Fibroblast of lung (primary cell): ENCODE results near the gene NHS.

Experiments used
- EZH2 ChIP-seq: IDR thresholded peaks from 2 replicates; pipeline ENCODE4 v1.5.1; 2012; ENCODE audit warnings: low read length, control low read depth, mild to moderate bottlenecking; ENCODE audit errors: missing control alignments
- TF ChIP-seq, protein P1 (sequence below), 2 donors: IDR thresholded peaks in 1 of 2; conservative IDR thresholded peaks in 1 of 2; 1 replicate in 1 of 2; 2 replicates in 1 of 2; pipeline ENCODE4 v1.5.1; 2011 to 2012; ENCODE audit warnings: low read length in 2 of 2, control low read depth in 1 of 2, inconsistent platforms in 1 of 2, low read depth in 1 of 2, mild to moderate bottlenecking in 1 of 2

DNA sequence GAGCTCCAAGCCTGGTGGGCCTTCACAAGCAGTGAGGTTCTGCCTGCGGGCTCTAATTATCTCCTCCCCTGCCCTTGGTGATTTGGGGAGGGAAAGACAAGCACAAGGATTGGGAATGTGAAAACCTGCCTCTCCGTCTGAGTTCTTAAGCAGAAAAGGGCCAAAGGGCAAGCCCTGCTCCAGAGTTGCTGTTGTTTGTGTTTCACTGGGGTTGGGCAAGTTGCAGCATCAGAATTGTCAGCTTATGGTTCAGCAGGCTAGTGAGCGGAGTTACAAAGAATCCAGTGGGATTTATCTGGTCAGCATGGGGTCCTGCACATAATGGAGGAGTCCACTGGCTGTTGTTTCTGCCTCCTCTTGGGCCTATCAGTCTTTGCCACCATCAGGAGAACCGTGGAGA lies 60.5 kb downstream of the NHS start:
- TF ChIP-seq, protein P1, sequence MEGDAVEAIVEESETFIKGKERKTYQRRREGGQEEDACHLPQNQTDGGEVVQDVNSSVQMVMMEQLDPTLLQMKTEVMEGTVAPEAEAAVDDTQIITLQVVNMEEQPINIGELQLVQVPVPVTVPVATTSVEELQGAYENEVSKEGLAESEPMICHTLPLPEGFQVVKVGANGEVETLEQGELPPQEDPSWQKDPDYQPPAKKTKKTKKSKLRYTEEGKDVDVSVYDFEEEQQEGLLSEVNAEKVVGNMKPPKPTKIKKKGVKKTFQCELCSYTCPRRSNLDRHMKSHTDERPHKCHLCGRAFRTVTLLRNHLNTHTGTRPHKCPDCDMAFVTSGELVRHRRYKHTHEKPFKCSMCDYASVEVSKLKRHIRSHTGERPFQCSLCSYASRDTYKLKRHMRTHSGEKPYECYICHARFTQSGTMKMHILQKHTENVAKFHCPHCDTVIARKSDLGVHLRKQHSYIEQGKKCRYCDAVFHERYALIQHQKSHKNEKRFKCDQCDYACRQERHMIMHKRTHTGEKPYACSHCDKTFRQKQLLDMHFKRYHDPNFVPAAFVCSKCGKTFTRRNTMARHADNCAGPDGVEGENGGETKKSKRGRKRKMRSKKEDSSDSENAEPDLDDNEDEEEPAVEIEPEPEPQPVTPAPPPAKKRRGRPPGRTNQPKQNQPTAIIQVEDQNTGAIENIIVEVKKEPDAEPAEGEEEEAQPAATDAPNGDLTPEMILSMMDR (conservative IDR thresholded peaks at IDR 0.05 in 1 of 2, IDR thresholded peaks at IDR 0.05 in 1 of 2; ENCODE audit: low read depth in 1 of 2, low read length in 2 of 2): no peak
- TF ChIP-seq EZH2: no peak
